ENCODE results near the gene CDC27.

CDC27 gene

GRCh38 chr17:47235923-47236322, 46.8 kb upstream of the CDC27 start:
- H3K36me3 ChIP-seq (ENCODE audit: insufficient read depth, low read length) = no peaks in the 10 kb centered on the region
- no peak for TF ChIP-seq EZH2 (IDR thresholded peaks at IDR 0.05; ENCODE audit: borderline replicate concordance, low read depth, low read length, severe bottlenecking)
- TF ChIP-seq, protein P1, sequence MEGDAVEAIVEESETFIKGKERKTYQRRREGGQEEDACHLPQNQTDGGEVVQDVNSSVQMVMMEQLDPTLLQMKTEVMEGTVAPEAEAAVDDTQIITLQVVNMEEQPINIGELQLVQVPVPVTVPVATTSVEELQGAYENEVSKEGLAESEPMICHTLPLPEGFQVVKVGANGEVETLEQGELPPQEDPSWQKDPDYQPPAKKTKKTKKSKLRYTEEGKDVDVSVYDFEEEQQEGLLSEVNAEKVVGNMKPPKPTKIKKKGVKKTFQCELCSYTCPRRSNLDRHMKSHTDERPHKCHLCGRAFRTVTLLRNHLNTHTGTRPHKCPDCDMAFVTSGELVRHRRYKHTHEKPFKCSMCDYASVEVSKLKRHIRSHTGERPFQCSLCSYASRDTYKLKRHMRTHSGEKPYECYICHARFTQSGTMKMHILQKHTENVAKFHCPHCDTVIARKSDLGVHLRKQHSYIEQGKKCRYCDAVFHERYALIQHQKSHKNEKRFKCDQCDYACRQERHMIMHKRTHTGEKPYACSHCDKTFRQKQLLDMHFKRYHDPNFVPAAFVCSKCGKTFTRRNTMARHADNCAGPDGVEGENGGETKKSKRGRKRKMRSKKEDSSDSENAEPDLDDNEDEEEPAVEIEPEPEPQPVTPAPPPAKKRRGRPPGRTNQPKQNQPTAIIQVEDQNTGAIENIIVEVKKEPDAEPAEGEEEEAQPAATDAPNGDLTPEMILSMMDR (IDR thresholded peaks at IDR 0.05; ENCODE audit: borderline replicate concordance, extremely low read depth, low read length, poor library complexity, severe bottlenecking) = no peak
- no peaks in the 10 kb centered on the region for H4K20me1 ChIP-seq (ENCODE audit: insufficient read depth, low read length)
- no peak overlapping the region for H3K27ac ChIP-seq (ENCODE audit: low read length)
- H3K9me3 ChIP-seq (ENCODE audit: insufficient read depth, low read length, severe bottlenecking) = peaks cover 13% of the 10 kb centered on the region
- DNase-seq = no peak
- H3K9ac ChIP-seq (ENCODE audit: low read depth, low read length) = no peak overlapping the region
- H3K4me2 ChIP-seq (ENCODE audit: insufficient read depth, low read length) = no peak overlapping the region
- no peaks in the 10 kb centered on the region for H3K79me2 ChIP-seq (ENCODE audit: insufficient read depth, low read length)
- H3K4me1 ChIP-seq (ENCODE audit: insufficient read depth, low read length) = no peaks in the 10 kb centered on the region
- no peaks in the 10 kb centered on the region for H3K27me3 ChIP-seq (ENCODE audit: insufficient read depth, low read length, poor library complexity)
- H2AFZ ChIP-seq (ENCODE audit: low read depth, low read length) = no peak overlapping the region
- no peak for ATAC-seq (ENCODE audit: insufficient read depth, low read depth)
- H3K4me3 ChIP-seq (ENCODE audit: low read depth in 1 of 2, low read length in 2 of 2) = no peak overlapping the region

DNA sequence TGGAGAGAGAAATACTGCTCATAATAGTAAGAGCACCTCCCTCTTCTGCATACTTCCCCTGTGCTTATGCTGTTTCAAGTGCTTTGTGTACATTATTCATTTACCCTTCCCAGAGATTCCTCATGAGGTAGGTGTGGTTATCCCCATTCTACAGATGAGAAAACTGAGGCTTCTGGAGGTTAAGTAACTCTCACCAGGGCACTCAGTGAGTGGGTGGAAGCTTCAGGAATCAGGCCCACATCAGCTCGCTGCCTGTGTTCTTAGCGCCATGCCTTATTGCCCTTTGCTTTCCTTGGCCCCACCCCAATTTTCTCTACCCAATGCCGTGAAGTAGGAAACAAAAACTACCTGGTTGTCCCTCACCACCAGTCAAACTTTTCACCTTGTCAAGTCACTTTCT, 46.4 kb upstream of the CDC27 start:
- Histone ChIP-seq H3K36me3 (ENCODE audit: insufficient read depth, low read length) (no peaks in the 10 kb centered on the region), H3K9ac (ENCODE audit: low read depth, low read length) (no peak overlapping the region), H3K79me2 (ENCODE audit: insufficient read depth, low read length) (no peaks in the 10 kb centered on the region), H4K20me1 (ENCODE audit: insufficient read depth, low read length) (no peaks in the 10 kb centered on the region), H3K4me2 (ENCODE audit: insufficient read depth, low read length) (no peak overlapping the region), H2AFZ (ENCODE audit: low read depth, low read length) (no peak overlapping the region), H3K4me3 (ENCODE audit: low read depth in 1 of 2, low read length in 2 of 2) (no peak overlapping the region), H3K4me1 (ENCODE audit: insufficient read depth, low read length) (peaks cover 2% of the 10 kb centered on the region), H3K27ac (ENCODE audit: low read length) (no peak overlapping the region), H3K9me3 (ENCODE audit: insufficient read depth, low read length, severe bottlenecking) (peaks cover 13% of the 10 kb centered on the region), H3K27me3 (ENCODE audit: insufficient read depth, low read length, poor library complexity) (peaks cover 2% of the 10 kb centered on the region)
- no peak for DNase-seq
- TF ChIP-seq EZH2 (IDR thresholded peaks at IDR 0.05; ENCODE audit: borderline replicate concordance, low read depth, low read length, severe bottlenecking) = no peak
- TF ChIP-seq, protein P1 (IDR thresholded peaks at IDR 0.05; ENCODE audit: borderline replicate concordance, extremely low read depth, low read length, poor library complexity, severe bottlenecking) = no peak
- no peak for ATAC-seq (ENCODE audit: insufficient read depth, low read depth)

GRCh38 chr17:47232465-47232864, 43.4 kb upstream of the CDC27 start:
- H3K9ac ChIP-seq (ENCODE audit: low read depth, low read length) = no peak overlapping the region

More at GRCh38 chr17:47232465-47232864, 43.4 kb upstream of the CDC27 start:
- H3K4me3 ChIP-seq (ENCODE audit: low read depth in 1 of 2, low read length in 2 of 2) = no peak overlapping the region
- no peaks in the 10 kb centered on the region for H3K36me3 ChIP-seq (ENCODE audit: insufficient read depth, low read length)
- H3K4me2 ChIP-seq (ENCODE audit: insufficient read depth, low read length) = no peak overlapping the region
- H3K4me1 ChIP-seq (ENCODE audit: insufficient read depth, low read length) = peaks cover 15% of the 10 kb centered on the region
- TF ChIP-seq, protein P1 (IDR thresholded peaks at IDR 0.05; ENCODE audit: borderline replicate concordance, extremely low read depth, low read length, poor library complexity, severe bottlenecking) = no peak
- TF ChIP-seq EZH2 (IDR thresholded peaks at IDR 0.05; ENCODE audit: borderline replicate concordance, low read depth, low read length, severe bottlenecking) = no peak
- no peak overlapping the region for H2AFZ ChIP-seq (ENCODE audit: low read depth, low read length)
- H3K79me2 ChIP-seq (ENCODE audit: insufficient read depth, low read length) = no peaks in the 10 kb centered on the region
- H3K27ac ChIP-seq (ENCODE audit: low read length) = no peak overlapping the region
- H3K27me3 ChIP-seq (ENCODE audit: insufficient read depth, low read length, poor library complexity) = peaks cover 4% of the 10 kb centered on the region
- no peaks in the 10 kb centered on the region for H4K20me1 ChIP-seq (ENCODE audit: insufficient read depth, low read length)
- ATAC-seq (ENCODE audit: insufficient read depth, low read depth) = no peak
- peaks cover 12% of the 10 kb centered on the region for H3K9me3 ChIP-seq (ENCODE audit: insufficient read depth, low read length, severe bottlenecking)
- no peak for DNase-seq
